Measurements from ENCODE around the gene MACROD2. TPM values are rescaled to one million over a fixed set of nuclear protein-coding genes. Genes with fewer than 3 reads are reported as not detected.

Gene MACROD2
- polyA plus RNA-seq, 1 donor (not counting 4 experiments of a cell fraction or from before 2014, with no cell fraction given) = 0.71 TPM

GRCh38 chr20:14444106-14444505, 448.8 kb downstream of the MACROD2 start:
- peaks cover 7% of the 10 kb centered on the region for H3K4me1 ChIP-seq (ENCODE audit: control insufficient read depth, extremely low read depth, insufficient read depth, low read length)
- H3K4me2 ChIP-seq (ENCODE audit: control insufficient read depth, extremely low read depth, insufficient read depth, low read depth, low read length) = no peak overlapping the region
- DNase-seq (ENCODE audit: low read depth, low spot score) = no peak
- no peaks in the 10 kb centered on the region for H3K79me2 ChIP-seq (ENCODE audit: control insufficient read depth, insufficient read depth, low read length)
- no peak for FAIRE-seq
- no peak overlapping the region for H3K27ac ChIP-seq (ENCODE audit: control insufficient read depth, insufficient read depth, low read length)
- H3K9ac ChIP-seq (ENCODE audit: control insufficient read depth, extremely low read depth, insufficient read depth, low read length) = no peak overlapping the region
- dilution Hi-C loops (cut with MboI; ENCODE audit: extremely low pct_ligation_motif_present, low sequenced_read_pairs) = no loop called here
- no peak overlapping the region for H3K4me3 ChIP-seq (ENCODE audit: control insufficient read depth in 2 of 3, extremely low read depth in 1 of 3, insufficient read depth in 2 of 3, low read depth in 1 of 3, low read length in 3 of 3)
- H2AFZ ChIP-seq (ENCODE audit: control insufficient read depth, low read length) = no peak overlapping the region
- H3K9me3 ChIP-seq (ENCODE audit: control insufficient read depth, low read depth, low read length) = no peaks in the 10 kb centered on the region
- H3K36me3 ChIP-seq (ENCODE audit: control insufficient read depth in 2 of 2, extremely low read depth in 1 of 2, insufficient read depth in 2 of 2, low read length in 2 of 2) = no peaks in the 10 kb centered on the region
- no peak for TF ChIP-seq EZH2 (IDR thresholded peaks at IDR 0.05; ENCODE audit: low read length)
- TF ChIP-seq CTCF (optimal IDR thresholded peaks at IDR 0.05 in 1 of 3, IDR thresholded peaks at IDR 0.05 in 1 of 3, conservative IDR thresholded peaks at IDR 0.05 in 1 of 3; ENCODE audit: extremely low read depth in 1 of 3, insufficient read depth in 2 of 3, low read length in 3 of 3) = no peak
- no peaks in the 10 kb centered on the region for H3K27me3 ChIP-seq (ENCODE audit: control insufficient read depth, extremely low read depth, insufficient read depth, low read length)
- no peaks in the 10 kb centered on the region for H3K9me1 ChIP-seq (ENCODE audit: control insufficient read depth, extremely low read depth, insufficient read depth, low read length)
- H4K20me1 ChIP-seq (ENCODE audit: control insufficient read depth, extremely low read depth, insufficient read depth, low read length) = no peaks in the 10 kb centered on the region

- TF ChIP-seq CTCF (optimal IDR thresholded peaks at IDR 0.05 in 1 of 3, IDR thresholded peaks at IDR 0.05 in 1 of 3, conservative IDR thresholded peaks at IDR 0.05 in 1 of 3; ENCODE audit: extremely low read depth in 1 of 3, insufficient read depth in 2 of 3, low read length in 3 of 3) (no peak), EZH2 (IDR thresholded peaks at IDR 0.05; ENCODE audit: low read length) (no peak)
- Histone ChIP-seq H3K9me3 (ENCODE audit: control insufficient read depth, low read depth, low read length) (no peaks in the 10 kb centered on the region), H3K27me3 (ENCODE audit: control insufficient read depth, extremely low read depth, insufficient read depth, low read length) (no peaks in the 10 kb centered on the region), H3K36me3 (ENCODE audit: control insufficient read depth in 2 of 2, extremely low read depth in 1 of 2, insufficient read depth in 2 of 2, low read length in 2 of 2) (no peaks in the 10 kb centered on the region), H3K79me2 (ENCODE audit: control insufficient read depth, insufficient read depth, low read length) (no peaks in the 10 kb centered on the region), H3K4me2 (ENCODE audit: control insufficient read depth, extremely low read depth, insufficient read depth, low read depth, low read length) (no peak overlapping the region), H3K9ac (ENCODE audit: control insufficient read depth, extremely low read depth, insufficient read depth, low read length) (no peak overlapping the region), H3K27ac (ENCODE audit: control insufficient read depth, insufficient read depth, low read length) (peak overlapping the region; percentile 33), H2AFZ (ENCODE audit: control insufficient read depth, low read length) (no peak overlapping the region), H3K4me3 (ENCODE audit: control insufficient read depth in 2 of 3, extremely low read depth in 1 of 3, insufficient read depth in 2 of 3, low read depth in 1 of 3, low read length in 3 of 3) (no peak overlapping the region), H3K4me1 (ENCODE audit: control insufficient read depth, extremely low read depth, insufficient read depth, low read length) (peaks cover 15% of the 10 kb centered on the region), H3K9me1 (ENCODE audit: control insufficient read depth, extremely low read depth, insufficient read depth, low read length) (no peaks in the 10 kb centered on the region), H4K20me1 (ENCODE audit: control insufficient read depth, extremely low read depth, insufficient read depth, low read length) (no peaks in the 10 kb centered on the region)
- dilution Hi-C loops (cut with MboI; ENCODE audit: extremely low pct_ligation_motif_present, low sequenced_read_pairs) = no loop called here
- peak; percentile 80 for FAIRE-seq
- peak; percentile 36 for DNase-seq (ENCODE audit: low read depth, low spot score)
These were observed 450.0 kb downstream of the MACROD2 start for GRCh38 chr20:14445310-14445709.
